ENCODE results near the gene MYO1F.

MYO1F gene

DNA sequence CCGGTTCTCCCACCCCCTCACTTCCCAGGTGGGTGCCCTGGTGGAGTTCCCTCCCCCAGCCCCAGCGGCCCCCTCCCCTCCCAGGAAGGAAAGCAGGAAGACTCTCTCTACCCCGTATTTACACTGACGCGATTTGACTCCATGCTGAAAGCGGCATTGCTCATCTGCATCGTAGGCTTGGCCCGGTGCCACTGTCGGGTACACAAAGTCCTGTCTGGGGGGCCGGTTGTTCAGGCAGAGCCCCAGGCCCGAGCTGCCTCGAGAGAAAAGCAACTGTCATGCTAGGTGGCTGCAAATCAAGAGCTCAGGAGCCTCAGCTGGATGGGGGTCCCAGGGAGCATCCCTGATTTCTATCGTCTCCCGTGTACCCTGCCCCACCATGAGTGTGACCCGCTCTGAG is 18.4 kb upstream of the MYO1F start:
- no CpG with 5 or more reads among the region's 15 CpGs for WGBS, 2 donors (ENCODE audit: extremely low coverage in 2 of 2, insufficient read length in 2 of 2, insufficient replicate concordance in 1 of 2)
- Histone ChIP-seq H2BK15ac (ENCODE audit: low read length) (no peak overlapping the region), H3K4me1 (ENCODE audit: control insufficient read depth in 2 of 2, insufficient read depth in 1 of 2, low read depth in 1 of 2, low read length in 2 of 2) (peaks cover 4 to 9% of the 10 kb centered on the region in 2 donors), H3K4me2 (ENCODE audit: insufficient read depth, low read length, poor library complexity, severe bottlenecking) (no peak overlapping the region), H2BK12ac (ENCODE audit: low read length) (no peak overlapping the region), H3K9ac (ENCODE audit: low read depth, low read length, poor library complexity) (no peak overlapping the region), H3K4ac (ENCODE audit: low read length) (no peak overlapping the region), H2AFZ (ENCODE audit: low read length) (no peak overlapping the region), H2BK120ac (ENCODE audit: low read depth, low read length) (no peak overlapping the region), H3K36me3 (replicated peaks in 1 of 2; ENCODE audit: control insufficient read depth in 2 of 2, insufficient read depth in 2 of 2, low read length in 2 of 2) (peaks cover 0 to 39% of the 10 kb centered on the region in 2 donors), H3K18ac (ENCODE audit: low read length) (no peak overlapping the region), H2BK5ac (ENCODE audit: low read length) (no peak overlapping the region), H3K14ac (ENCODE audit: low read length) (no peak overlapping the region), H3K4me3 (ENCODE audit: low read length in 2 of 2) (no peak overlapping the region), H4K8ac (ENCODE audit: low read depth, low read length) (no peak overlapping the region), H2AK5ac (ENCODE audit: low read depth, low read length) (no peak overlapping the region), H3K79me1 (ENCODE audit: low read depth, low read length) (no peaks in the 10 kb centered on the region), H4K91ac (ENCODE audit: low read depth, low read length, poor library complexity) (no peak overlapping the region), H3K9me3 (replicated peaks in 1 of 2; ENCODE audit: control insufficient read depth in 2 of 2, insufficient read depth in 1 of 2, low read depth in 1 of 2, low read length in 2 of 2) (peaks cover 0 to 5% of the 10 kb centered on the region in 2 donors), H3K27ac (replicated peaks; ENCODE audit: low read length) (no peak overlapping the region), H3K27me3 (ENCODE audit: control insufficient read depth in 3 of 3, insufficient read depth in 3 of 3, low read depth in 1 of 3, low read length in 3 of 3) (peaks cover 0 to 9% (median 0%) of the 10 kb centered on the region in 3 experiments), H3K23ac (ENCODE audit: low read depth, low read length, poor library complexity) (no peak overlapping the region)
- DNase-seq (ENCODE audit: low spot score): no peak

DNA sequence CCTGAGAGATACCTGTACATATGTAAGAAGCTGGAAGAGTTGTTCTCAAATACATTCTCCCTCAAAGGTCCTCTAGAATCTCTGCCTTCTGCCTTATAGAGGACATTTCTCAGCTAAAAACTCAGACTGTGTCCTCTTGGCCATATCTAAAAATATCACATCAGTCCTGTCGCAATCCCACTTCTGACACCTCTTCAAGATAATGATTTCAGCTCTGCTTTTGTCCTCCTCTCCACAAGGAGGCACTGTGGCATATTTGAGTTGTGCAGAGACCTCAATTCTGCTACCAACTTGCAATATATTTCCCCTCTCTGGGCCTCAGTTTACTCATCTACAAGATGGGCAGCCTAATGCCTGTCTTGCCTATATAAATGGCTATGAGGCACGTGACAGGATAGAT is 16.7 kb upstream of the MYO1F start:
- Histone ChIP-seq H3K4ac (ENCODE audit: low read length) (no peak overlapping the region), H3K14ac (ENCODE audit: low read length) (no peak overlapping the region), H3K18ac (ENCODE audit: low read length) (no peak overlapping the region), H4K91ac (ENCODE audit: low read depth, low read length, poor library complexity) (no peak overlapping the region), H2AK5ac (ENCODE audit: low read depth, low read length) (no peak overlapping the region), H2BK5ac (ENCODE audit: low read length) (no peak overlapping the region), H4K8ac (ENCODE audit: low read depth, low read length) (no peak overlapping the region), H3K79me1 (ENCODE audit: low read depth, low read length) (no peaks in the 10 kb centered on the region), H3K36me3 (replicated peaks in 1 of 2; ENCODE audit: control insufficient read depth in 2 of 2, insufficient read depth in 2 of 2, low read length in 2 of 2) (peaks cover 0 to 34% of the 10 kb centered on the region in 2 donors), H2BK12ac (ENCODE audit: low read length) (no peak overlapping the region), H3K23ac (ENCODE audit: low read depth, low read length, poor library complexity) (no peak overlapping the region), H3K27ac (replicated peaks; ENCODE audit: low read length) (no peak overlapping the region), H2AFZ (ENCODE audit: low read length) (no peak overlapping the region), H2BK15ac (ENCODE audit: low read length) (no peak overlapping the region), H3K4me2 (ENCODE audit: insufficient read depth, low read length, poor library complexity, severe bottlenecking) (no peak overlapping the region), H3K9ac (ENCODE audit: low read depth, low read length, poor library complexity) (no peak overlapping the region), H3K27me3 (ENCODE audit: control insufficient read depth in 3 of 3, insufficient read depth in 3 of 3, low read depth in 1 of 3, low read length in 3 of 3) (peaks cover 0 to 9% (median 0%) of the 10 kb centered on the region in 3 experiments), H3K4me3 (ENCODE audit: low read length in 2 of 2) (no peak overlapping the region), H2BK120ac (ENCODE audit: low read depth, low read length) (no peak overlapping the region), H3K9me3 (replicated peaks in 1 of 2; ENCODE audit: control insufficient read depth in 2 of 2, insufficient read depth in 1 of 2, low read depth in 1 of 2, low read length in 2 of 2) (peaks cover 0 to 5% of the 10 kb centered on the region in 2 donors), H3K4me1 (ENCODE audit: control insufficient read depth in 2 of 2, insufficient read depth in 1 of 2, low read depth in 1 of 2, low read length in 2 of 2) (peaks cover 4 to 9% of the 10 kb centered on the region in 2 donors)
- no peak for DNase-seq (ENCODE audit: low spot score)
- no CpG with 5 or more reads among the region's 2 CpGs for WGBS, 2 donors (ENCODE audit: extremely low coverage in 2 of 2, insufficient read length in 2 of 2, insufficient replicate concordance in 1 of 2)

DNA sequence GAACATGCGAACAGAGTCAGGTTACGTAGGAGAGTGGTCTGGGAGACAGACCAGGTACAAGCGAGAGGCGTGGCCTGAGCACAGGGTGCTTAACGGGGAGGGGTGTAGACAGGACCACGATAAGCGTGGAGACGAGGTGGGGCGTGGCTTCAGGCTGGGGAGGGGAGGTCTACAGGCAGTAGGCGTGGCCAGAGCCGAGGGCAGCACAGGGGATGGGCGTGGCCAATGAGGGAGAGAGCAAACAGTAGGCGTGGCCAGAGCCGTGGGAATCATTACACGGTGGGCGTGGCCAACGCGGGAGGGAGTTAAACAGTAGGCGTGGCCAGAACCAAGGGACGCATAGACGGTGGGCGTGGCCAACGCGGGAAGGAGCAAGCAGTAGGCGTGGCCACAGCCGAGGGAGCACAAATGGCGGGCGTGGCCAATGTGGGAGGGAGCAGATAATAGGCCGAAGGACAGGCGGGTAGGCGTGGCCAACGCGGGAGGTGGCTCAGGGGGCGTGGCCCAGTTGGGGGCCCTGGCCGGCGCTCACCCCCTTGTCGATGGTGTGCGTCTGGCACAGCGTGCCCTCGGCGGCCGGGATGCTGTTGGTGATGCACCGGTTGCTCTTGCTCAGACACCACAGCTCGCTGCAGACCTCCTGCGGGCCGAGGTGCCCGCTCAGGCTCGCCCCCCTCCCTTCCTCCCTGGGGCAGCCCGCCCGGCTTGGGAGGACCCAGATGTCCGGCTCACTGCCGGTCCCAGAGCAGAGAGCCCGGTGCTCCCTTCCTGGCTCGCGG is 15.2 kb upstream of the MYO1F start:
- Histone ChIP-seq H3K27me3 (ENCODE audit: control insufficient read depth in 3 of 3, insufficient read depth in 3 of 3, low read depth in 1 of 3, low read length in 3 of 3) (peaks cover 0 to 9% (median 0%) of the 10 kb centered on the region in 3 experiments), H3K36me3 (replicated peaks in 1 of 2; ENCODE audit: control insufficient read depth in 2 of 2, insufficient read depth in 2 of 2, low read length in 2 of 2) (peaks cover 0 to 29% of the 10 kb centered on the region in 2 donors), H2BK15ac (ENCODE audit: low read length) (no peak overlapping the region), H3K4ac (ENCODE audit: low read length) (no peak overlapping the region), H3K9ac (ENCODE audit: low read depth, low read length, poor library complexity) (no peak overlapping the region), H3K4me2 (ENCODE audit: insufficient read depth, low read length, poor library complexity, severe bottlenecking) (peak overlapping the region; percentile 79), H3K18ac (ENCODE audit: low read length) (peak overlapping the region; percentile 40), H3K27ac (replicated peaks; ENCODE audit: low read length) (no peak overlapping the region), H4K91ac (ENCODE audit: low read depth, low read length, poor library complexity) (no peak overlapping the region), H3K9me3 (replicated peaks in 1 of 2; ENCODE audit: control insufficient read depth in 2 of 2, insufficient read depth in 1 of 2, low read depth in 1 of 2, low read length in 2 of 2) (peaks cover 0 to 5% of the 10 kb centered on the region in 2 donors), H2BK120ac (ENCODE audit: low read depth, low read length) (no peak overlapping the region), H3K14ac (ENCODE audit: low read length) (no peak overlapping the region), H3K4me1 (ENCODE audit: control insufficient read depth in 2 of 2, insufficient read depth in 1 of 2, low read depth in 1 of 2, low read length in 2 of 2) (peaks cover 4 to 9% of the 10 kb centered on the region in 2 donors), H4K8ac (ENCODE audit: low read depth, low read length) (no peak overlapping the region), H2BK5ac (ENCODE audit: low read length) (no peak overlapping the region), H2AFZ (ENCODE audit: low read length) (peak overlapping the region; percentile 65), H3K23ac (ENCODE audit: low read depth, low read length, poor library complexity) (peak overlapping the region; percentile 98), H2AK5ac (ENCODE audit: low read depth, low read length) (no peak overlapping the region), H3K79me1 (ENCODE audit: low read depth, low read length) (no peaks in the 10 kb centered on the region), H2BK12ac (ENCODE audit: low read length) (no peak overlapping the region), H3K4me3 (ENCODE audit: low read length in 2 of 2) (peak overlapping the region; percentile 32 to 81)
- WGBS, 2 donors (ENCODE audit: extremely low coverage in 2 of 2, insufficient read length in 2 of 2, insufficient replicate concordance in 1 of 2): no CpG with 5 or more reads among the region's 55 CpGs
- DNase-seq (ENCODE audit: low spot score): peak; percentile 100

DNA sequence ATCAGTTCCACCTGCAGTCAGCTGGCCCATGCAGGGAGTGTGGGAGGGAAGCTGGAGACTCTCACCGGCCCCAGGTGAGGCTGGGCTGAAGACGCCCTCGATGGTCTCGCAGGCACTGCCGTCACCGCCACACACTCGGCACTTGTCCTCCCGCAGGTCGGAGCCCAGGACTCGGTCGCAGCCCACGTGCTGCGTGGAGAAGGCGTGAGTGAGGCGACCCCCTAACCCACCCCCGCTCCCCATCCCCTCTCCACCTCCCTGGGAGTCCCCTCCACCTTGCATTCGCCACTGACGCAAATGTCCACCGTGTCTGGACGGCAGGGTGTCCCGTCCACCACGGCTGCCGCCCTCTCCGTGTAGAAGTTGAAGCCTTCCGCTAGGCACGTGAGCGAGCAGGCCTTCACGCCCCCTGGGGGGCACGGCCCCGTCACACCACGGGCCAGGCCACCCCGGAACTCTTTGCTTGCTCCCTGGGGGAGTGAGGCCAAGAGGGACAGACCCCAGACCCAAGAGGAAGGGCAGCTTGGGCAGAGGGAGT is 12.0 kb upstream of the MYO1F start:
- Histone ChIP-seq H3K4me3 (ENCODE audit: low read length in 2 of 2) (no peak overlapping the region), H2AFZ (ENCODE audit: low read length) (no peak overlapping the region), H3K14ac (ENCODE audit: low read length) (peak overlapping the region; percentile 8), H3K36me3 (replicated peaks in 1 of 2; ENCODE audit: control insufficient read depth in 2 of 2, insufficient read depth in 2 of 2, low read length in 2 of 2) (peaks cover 0 to 7% of the 10 kb centered on the region in 2 donors), H3K79me1 (ENCODE audit: low read depth, low read length) (peaks cover 2% of the 10 kb centered on the region), H4K91ac (ENCODE audit: low read depth, low read length, poor library complexity) (peak overlapping the region; percentile 72), H2BK12ac (ENCODE audit: low read length) (peak overlapping the region; percentile 58), H3K27ac (replicated peaks; ENCODE audit: low read length) (no peak overlapping the region), H2BK120ac (ENCODE audit: low read depth, low read length) (peak overlapping the region; percentile 81), H3K4me2 (ENCODE audit: insufficient read depth, low read length, poor library complexity, severe bottlenecking) (no peak overlapping the region), H3K9ac (ENCODE audit: low read depth, low read length, poor library complexity) (peak overlapping the region; percentile 84), H3K18ac (ENCODE audit: low read length) (peak overlapping the region; percentile 76), H3K4ac (ENCODE audit: low read length) (no peak overlapping the region), H4K8ac (ENCODE audit: low read depth, low read length) (no peak overlapping the region), H3K23ac (ENCODE audit: low read depth, low read length, poor library complexity) (peak overlapping the region; percentile 89), H2AK5ac (ENCODE audit: low read depth, low read length) (peak overlapping the region; percentile 69), H2BK5ac (ENCODE audit: low read length) (no peak overlapping the region), H2BK15ac (ENCODE audit: low read length) (peak overlapping the region; percentile 67), H3K27me3 (ENCODE audit: control insufficient read depth in 3 of 3, insufficient read depth in 3 of 3, low read depth in 1 of 3, low read length in 3 of 3) (peaks cover 0 to 9% (median 0%) of the 10 kb centered on the region in 3 experiments), H3K4me1 (ENCODE audit: control insufficient read depth in 2 of 2, insufficient read depth in 1 of 2, low read depth in 1 of 2, low read length in 2 of 2) (peaks cover 4 to 9% of the 10 kb centered on the region in 2 donors), H3K9me3 (replicated peaks in 1 of 2; ENCODE audit: control insufficient read depth in 2 of 2, insufficient read depth in 1 of 2, low read depth in 1 of 2, low read length in 2 of 2) (peaks cover 0 to 4% of the 10 kb centered on the region in 2 donors)
- WGBS, 2 donors (ENCODE audit: extremely low coverage in 2 of 2, insufficient read length in 2 of 2, insufficient replicate concordance in 1 of 2): no CpG with 5 or more reads among the region's 32 CpGs
- DNase-seq (ENCODE audit: low spot score): no peak
